IMR-90 (cell line): ENCODE data around the gene DOK1. TPM values are rescaled to one million over a fixed set of nuclear protein-coding genes. Genes with fewer than 3 reads are reported as not detected.

ENCODE experiments used
- ATAC-seq: fragments of 200-7000 bp; cut with Tn5 transposase; 2 replicates; pipeline ENCODE4 v1.9.1; 2020; ENCODE audit warnings: low read depth, mild to moderate bottlenecking, moderate library complexity
- BruUV-seq: library from RNA; stranded (reverse); fragments of 400-500 nt; replicated peaks from 2 replicates; lab custom pipeline; 2021; lab: Mats Ljungman, UMichigan
- CTCF ChIA-PET: fragments of 300-600 bp; formaldehyde crosslinking; extraction: SDS; loops from one replicate; lab custom pipeline; 2021; ENCODE audit warnings: antibody characterized with exemption; lab: Yijun Ruan, JAX
- POLR2A ChIA-PET: fragments of 300-600 bp; sonication (Branson Sonifier 250); formaldehyde crosslinking; loops from one replicate; lab custom pipeline; 2022; ENCODE audit warnings: antibody characterized with exemption; ENCODE audit not compliant: unreplicated experiment; lab: Charles Lee
- DNase-seq: peaks from one replicate; pipeline ENCODE4 v3.0.0; 2013
- H2AFZ ChIP-seq: replicated peaks from 2 replicates; pipeline ENCODE3; 2013; ENCODE audit warnings: low read length, mild to moderate bottlenecking; ENCODE audit not compliant: poor library complexity
- H2AK5ac ChIP-seq: 2 replicates; pipeline ENCODE4 v1.6.1; 2013; ENCODE audit warnings: low read depth, low read length, inconsistent platforms
- H2AK9ac ChIP-seq: replicated peaks from 2 replicates; pipeline ENCODE3; 2013; ENCODE audit warnings: mild to moderate bottlenecking, low read depth, low read length, moderate library complexity; ENCODE audit not compliant: poor library complexity
- H2BK120ac ChIP-seq: 2 replicates; pipeline ENCODE4 v1.6.1; 2013; ENCODE audit warnings: low read depth, low read length, inconsistent platforms
- H2BK15ac ChIP-seq: 3 replicates; pipeline ENCODE4 v1.6.1; 2013; ENCODE audit warnings: low read depth, low read length, inconsistent platforms
- H2BK20ac ChIP-seq: 2 replicates; pipeline ENCODE4 v1.6.1; 2013; ENCODE audit warnings: low read depth, mild to moderate bottlenecking, inconsistent platforms, low read length, moderate library complexity
- H2BK5ac ChIP-seq: 2 replicates; pipeline ENCODE4 v1.6.1; 2013; ENCODE audit warnings: mild to moderate bottlenecking, low read depth, low read length, inconsistent platforms; ENCODE audit not compliant: poor library complexity, severe bottlenecking
- H3K14ac ChIP-seq: replicated peaks from 2 replicates; pipeline ENCODE4 v1.6.1; 2013; ENCODE audit warnings: low read depth, low read length, inconsistent platforms
- H3K18ac ChIP-seq: 2 replicates; pipeline ENCODE4 v1.6.1; 2013; ENCODE audit warnings: low read depth, low read length, control low read depth
- H3K23ac ChIP-seq: 2 replicates; pipeline ENCODE4 v1.6.1; 2013; ENCODE audit warnings: low read depth, low read length, inconsistent platforms
- H3K27ac ChIP-seq: 2 replicates; pipeline ENCODE4 v1.5.1; 2013; ENCODE audit warnings: mild to moderate bottlenecking, control low read depth, low read length; ENCODE audit not compliant: insufficient read depth
- H3K27me3 ChIP-seq: 2 replicates; pipeline ENCODE4 v1.6.1; 2013; ENCODE audit warnings: low read length; ENCODE audit not compliant: control insufficient read depth, insufficient read depth
- H3K36me3 ChIP-seq: 2 replicates; pipeline ENCODE4 v1.6.1; 2013; ENCODE audit warnings: low read length, mixed read lengths; ENCODE audit not compliant: control insufficient read depth, insufficient read depth
- H3K4ac ChIP-seq: 2 replicates; pipeline ENCODE4 v1.6.1; 2013; ENCODE audit warnings: low read depth, low read length, inconsistent platforms
- H3K4me1 ChIP-seq: 2 replicates; pipeline ENCODE4 v1.6.1; 2013; ENCODE audit warnings: low read length, mixed read lengths; ENCODE audit not compliant: control insufficient read depth, insufficient read depth
- H3K4me2 ChIP-seq: 2 replicates; pipeline ENCODE4 v1.6.1; 2013; ENCODE audit warnings: low read depth, mild to moderate bottlenecking, control low read depth, low read length, moderate library complexity
- H3K4me3 ChIP-seq: 2 replicates; pipeline ENCODE4 v1.5.1; 2013; ENCODE audit warnings: low read depth, mild to moderate bottlenecking, control low read depth, low read length, moderate library complexity; ENCODE audit not compliant: insufficient read depth
- H3K56ac ChIP-seq: 2 replicates; pipeline ENCODE4 v1.6.1; 2013; ENCODE audit warnings: low read length, inconsistent platforms; ENCODE audit not compliant: insufficient read depth; ENCODE audit errors: extremely low read depth
- H3K79me1 ChIP-seq, 2 experiments: 2 replicates each; pipeline ENCODE4 v1.6.1; 2013; ENCODE audit warnings: low read length in 2 of 2, inconsistent platforms in 1 of 2, low read depth in 1 of 2
- H3K9ac ChIP-seq: 2 replicates; pipeline ENCODE4 v1.6.1; 2013; ENCODE audit warnings: low read depth, low read length, control low read depth
- H3K9me1 ChIP-seq: 2 replicates; pipeline ENCODE4 v1.6.1; 2013; ENCODE audit warnings: low read length, inconsistent platforms; ENCODE audit not compliant: insufficient read depth
- H3K9me3 ChIP-seq: 2 replicates; pipeline ENCODE4 v1.6.1; 2013; ENCODE audit warnings: low read length; ENCODE audit not compliant: control insufficient read depth, insufficient read depth
- H4K20me1 ChIP-seq: 2 replicates; pipeline ENCODE4 v1.6.1; 2013; ENCODE audit warnings: low read length, inconsistent platforms; ENCODE audit not compliant: insufficient read depth
- H4K5ac ChIP-seq: 2 replicates; pipeline ENCODE4 v1.6.1; 2013; ENCODE audit warnings: mild to moderate bottlenecking, low read depth, low read length, control low read depth
- H4K8ac ChIP-seq, 2 experiments: 2 replicates each; pipeline ENCODE4 v1.6.1; 2013; ENCODE audit warnings: low read depth in 2 of 2, low read length in 2 of 2, control low read depth in 1 of 2, inconsistent platforms in 1 of 2
- H4K91ac ChIP-seq: 2 replicates; pipeline ENCODE4 v1.6.1; 2013; ENCODE audit warnings: low read depth, low read length, inconsistent platforms; ENCODE audit not compliant: insufficient read depth
- BHLHE40 ChIP-seq: fragments of 150-350 bp; IDR thresholded peaks from 2 replicates; pipeline ENCODE4 v1.6.1; 2016; ENCODE audit warnings: mild to moderate bottlenecking, low read depth, low read length
- CEBPB ChIP-seq: IDR thresholded peaks from 2 replicates; pipeline ENCODE4 v1.6.1; 2012; ENCODE audit warnings: low read depth, low read length, improper control_type of control experiment
- RAD21 ChIP-seq: IDR thresholded peaks from 2 replicates; pipeline ENCODE4 v1.6.1; 2012; ENCODE audit warnings: low read length, improper control_type of control experiment
- RFX5 ChIP-seq: IDR thresholded peaks from 2 replicates; pipeline ENCODE4 v1.8.0; 2012; ENCODE audit warnings: low read depth, mild to moderate bottlenecking, low read length, moderate library complexity
- USF2 ChIP-seq: fragments of 150-350 bp; IDR thresholded peaks from 2 replicates; pipeline ENCODE4 v1.6.1; 2017; ENCODE audit warnings: mild to moderate bottlenecking, antibody characterized with exemption, low read length, low read depth
- WGBS, 2 experiments: methylation state at CpG; one replicate each; pipeline versions ENCODE4 v1.1.5 to v1.1.7; 2013; ENCODE audit warnings: missing lambda C conversion rate in 2 of 2; ENCODE audit not compliant: insufficient read length in 1 of 2; ENCODE audit errors: extremely low coverage in 2 of 2; 5-methylcytosine and 5-hydroxymethylcytosine counted together
- dilution Hi-C: fragments of 300-500 bp; cut with HindIII; formaldehyde crosslinking; loops from one replicate; pipeline ENCODE4 v1.14.3; 2018; ENCODE audit warnings: low sequenced_read_pairs; ENCODE audit not compliant: unreplicated experiment
- in situ Hi-C: fragments of 300-500 bp; cut with MboI; formaldehyde crosslinking; loops from 3 replicates; pipeline ENCODE4 v1.14.3; 2019; ENCODE audit warnings: low sequenced_read_pairs, inconsistent platforms, mixed read lengths
- intact Hi-C: fragments of 100-400 bp; cut with micrococcal nuclease; formaldehyde crosslinking; loops from 2 replicates; pipeline ENCODE4 v1.10.0; 2022
- polyA plus RNA-seq, 3 experiments: library from polyadenylated mRNA; depleted of rRNA; stranded (reverse); fragments of >200 nt; gene quantifications; 2 replicates each; pipeline ENCODE4 v1.2.3, GENCODE V29; 2012; ENCODE audit warnings: low replicate concordance in 1 of 3
- total RNA-seq: library from RNA; depleted of rRNA; stranded (reverse); fragments of >200 nt; gene quantifications from 2 replicates; pipeline ENCODE4 v1.2.3, GENCODE V29; 2012

The DOK1 gene
- total and polyA plus RNA-seq, 2 of the 4 experiments (the other 2 are of a cell fraction): 15.4 to 17.6 TPM

- no peak overlapping the region for H3K9ac ChIP-seq
- H2BK20ac ChIP-seq: no peak overlapping the region
- no peak overlapping the region for H3K56ac ChIP-seq
- CTCF ChIA-PET: no interaction called here
- no peak overlapping the region for H3K14ac ChIP-seq
- H3K9me1 ChIP-seq: peaks cover 6% of the 10 kb centered on the region; the same call in 1 of the 2 replicates
- peaks cover 57% of the 10 kb centered on the region for H3K27me3 ChIP-seq
- intact Hi-C loops (no loop called here), in situ Hi-C loops (no loop called here), dilution Hi-C loops (no loop called here)
- peaks cover 15% of the 10 kb centered on the region for H3K9me3 ChIP-seq
- no peak overlapping the region for H3K27ac ChIP-seq
- H2BK15ac ChIP-seq: no peak overlapping the region
- no TSS peak for BruUV-seq
- ATAC-seq (no peak), DNase-seq (peak; percentile 37)
- no peak overlapping the region for H2AFZ ChIP-seq
- no peak overlapping the region for H3K18ac ChIP-seq
- H4K8ac ChIP-seq: no peak overlapping the region
- TF ChIP-seq USF2: no peak
- TF ChIP-seq CEBPB: no peak
- TF ChIP-seq RAD21: no peak
- no peak for TF ChIP-seq BHLHE40
- no peak for TF ChIP-seq RFX5
- H3K4me2 ChIP-seq: no peak overlapping the region
- H4K91ac ChIP-seq: no peak overlapping the region
- no peak overlapping the region for H3K4me3 ChIP-seq
- POLR2A ChIA-PET: no interaction called here
- H2AK5ac ChIP-seq: no peak overlapping the region
- no peak overlapping the region for H3K23ac ChIP-seq
- H3K4me1 ChIP-seq: peaks cover 6% of the 10 kb centered on the region
- no peak overlapping the region for H4K5ac ChIP-seq
- H2BK5ac ChIP-seq: no peak overlapping the region
- no peaks in the 10 kb centered on the region for H3K36me3 ChIP-seq
- H4K20me1 ChIP-seq: 0 out of 2 replicates have a peak, but pooled peaks cover 5% of the 10 kb centered on the region
- peaks cover 4 to 10% of the 10 kb centered on the region in 2 experiments; a peak in 3 of 4 replicates for H3K79me1 ChIP-seq
- no peak overlapping the region for H2BK120ac ChIP-seq
- no peak overlapping the region for H3K4ac ChIP-seq
- WGBS, 2 experiments: no CpG with 5 or more reads among the region's 11 CpGs
- no peak overlapping the region for H2AK9ac ChIP-seq
These were observed 43.2 kb upstream of the DOK1 start for GRCh38 chr2:74511104-74511989.
